Ishikawa (cell line): ENCODE data around the gene INPP4B.

Experiments used
- CEBPB ChIP-seq: IDR thresholded peaks from 2 replicates; pipeline ENCODE4 v1.6.1; 2012
- EGR1 ChIP-seq: IDR thresholded peaks from 2 replicates; pipeline ENCODE4 v1.6.1; 2012
- EP300 ChIP-seq: IDR thresholded peaks from 2 replicates; pipeline ENCODE4 v1.6.1; 2012; ENCODE audit warnings: borderline replicate concordance
- FOXM1 ChIP-seq: IDR thresholded peaks from 2 replicates; pipeline ENCODE4 v1.6.1; 2012; ENCODE audit warnings: low read depth, borderline replicate concordance
- NFIC ChIP-seq: IDR thresholded peaks from 2 replicates; pipeline ENCODE4 v1.6.1; 2012
- RAD21 ChIP-seq: IDR thresholded peaks from 2 replicates; pipeline ENCODE4 v1.6.1; 2012; ENCODE audit warnings: low read depth
- REST ChIP-seq: IDR thresholded peaks from 2 replicates; pipeline ENCODE4 v1.6.1; 2012; ENCODE audit warnings: low read depth, mild to moderate bottlenecking
- USF1 ChIP-seq: IDR thresholded peaks from 2 replicates; pipeline ENCODE4 v1.6.1; 2012

DNA sequence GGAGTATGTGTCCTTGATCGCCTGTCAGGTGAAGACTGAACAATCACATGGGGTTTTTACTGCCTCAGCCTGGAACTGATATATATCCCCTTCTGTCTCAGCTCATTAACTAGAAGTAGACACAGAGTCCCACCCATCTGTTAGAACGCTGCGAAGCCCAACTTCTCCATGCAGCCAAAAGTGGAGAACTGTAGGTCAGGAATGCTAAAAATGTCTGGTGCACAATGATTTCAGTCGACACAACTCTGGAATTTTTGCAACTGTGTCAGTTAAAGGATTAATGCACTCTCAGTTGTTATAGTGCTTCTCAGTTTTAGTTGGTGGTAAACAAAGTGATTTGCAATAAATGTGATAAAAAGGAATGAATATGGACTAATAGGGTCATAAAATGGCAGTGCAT is 287.2 kb downstream of the INPP4B start:
- no peak for TF ChIP-seq EGR1
- TF ChIP-seq USF1: no peak
- no peak for TF ChIP-seq EP300
- TF ChIP-seq REST: no peak
- TF ChIP-seq FOXM1: no peak
- TF ChIP-seq CEBPB: no peak
- no peak for TF ChIP-seq RAD21
- no peak for TF ChIP-seq NFIC
